ENCODE data around the gene PUS7L. TPM values are rescaled to one million over a fixed set of nuclear protein-coding genes. Genes with fewer than 3 reads are reported as not detected.

Gene PUS7L, protein sequence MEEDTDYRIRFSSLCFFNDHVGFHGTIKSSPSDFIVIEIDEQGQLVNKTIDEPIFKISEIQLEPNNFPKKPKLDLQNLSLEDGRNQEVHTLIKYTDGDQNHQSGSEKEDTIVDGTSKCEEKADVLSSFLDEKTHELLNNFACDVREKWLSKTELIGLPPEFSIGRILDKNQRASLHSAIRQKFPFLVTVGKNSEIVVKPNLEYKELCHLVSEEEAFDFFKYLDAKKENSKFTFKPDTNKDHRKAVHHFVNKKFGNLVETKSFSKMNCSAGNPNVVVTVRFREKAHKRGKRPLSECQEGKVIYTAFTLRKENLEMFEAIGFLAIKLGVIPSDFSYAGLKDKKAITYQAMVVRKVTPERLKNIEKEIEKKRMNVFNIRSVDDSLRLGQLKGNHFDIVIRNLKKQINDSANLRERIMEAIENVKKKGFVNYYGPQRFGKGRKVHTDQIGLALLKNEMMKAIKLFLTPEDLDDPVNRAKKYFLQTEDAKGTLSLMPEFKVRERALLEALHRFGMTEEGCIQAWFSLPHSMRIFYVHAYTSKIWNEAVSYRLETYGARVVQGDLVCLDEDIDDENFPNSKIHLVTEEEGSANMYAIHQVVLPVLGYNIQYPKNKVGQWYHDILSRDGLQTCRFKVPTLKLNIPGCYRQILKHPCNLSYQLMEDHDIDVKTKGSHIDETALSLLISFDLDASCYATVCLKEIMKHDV
- total RNA-seq = 10 to 100 TPM in 1 of 4 donors, 1 to 10 TPM in 3; 6.4 to 13.1 (median 8.8) TPM

DNA sequence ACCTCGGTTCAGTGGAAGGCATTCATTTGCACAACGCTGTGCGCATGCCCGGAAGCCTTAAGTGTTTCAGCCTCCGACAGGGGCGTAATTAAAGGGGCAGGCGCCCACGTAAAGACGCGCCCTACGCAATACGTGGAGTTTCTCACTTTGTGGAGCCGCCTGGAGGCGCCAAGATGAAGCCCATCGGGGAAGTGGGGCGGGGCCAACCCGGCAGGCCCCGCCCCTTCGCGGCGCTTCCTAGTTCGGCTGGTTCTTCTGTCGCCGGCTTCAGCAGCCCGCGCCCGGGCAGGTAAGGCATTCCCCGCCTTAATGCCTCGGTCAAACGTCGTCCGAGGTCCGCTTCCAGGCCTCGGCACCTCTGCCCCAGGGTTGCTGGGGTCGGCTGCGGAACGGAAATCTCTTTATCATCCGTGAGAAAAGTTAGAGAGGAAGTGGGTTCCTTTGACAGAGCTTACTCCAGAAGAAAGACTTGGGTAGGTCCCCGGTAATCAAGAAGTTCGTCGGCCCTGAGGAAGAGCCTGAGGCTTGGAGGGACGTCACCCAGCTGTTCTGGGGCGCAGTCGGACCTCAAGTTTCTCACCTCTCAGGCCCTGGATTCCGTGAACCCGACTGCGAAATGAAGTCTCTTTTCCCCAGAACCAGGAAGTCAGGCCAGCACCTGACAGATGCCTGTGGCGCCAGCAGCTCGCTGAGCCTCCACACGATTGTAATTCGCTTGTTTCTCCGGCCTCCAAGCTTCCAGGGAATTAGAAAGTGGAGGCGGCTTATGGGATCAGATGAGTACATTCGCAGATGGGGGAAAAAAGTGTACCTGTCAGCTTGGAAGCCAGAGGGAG, at the start of gene PUS7L, which contains the start of gene IRAK4:
Gene PUS7L, minus strand, starts transcription at position 63 of the 836 bp plus-strand sequence. CDS start 3,545 bp downstream, outside the sequence.
Gene IRAK4, plus strand, starts transcription at position 224 of the 836 bp plus-strand sequence. CDS start 9,161 bp downstream, outside the sequence.
- Histone ChIP-seq H3K36me3 (no peaks in the 10 kb centered on the region), H3K4me3 (peak within 1 kb of the TSS; percentile 79), H3K4me1 (peaks cover 41% of the 10 kb centered on the region), H3K27me3 (no peaks in the 10 kb centered on the region), H3K27ac (peak within 1 kb of the TSS; percentile 94), H3K9me3 (no peaks in the 10 kb centered on the region)
- WGBS = 2% methylated on average over 37 of the region's 54 CpGs
- TF ChIP-seq POLR2A (IDR thresholded peaks at IDR 0.05) = peak; percentile 28 to 82
- peak in 1 of 3 donors; percentile 9 for TF ChIP-seq POLR2AphosphoS5 (IDR thresholded peaks at IDR 0.05)
- no peak for TF ChIP-seq EP300 (IDR thresholded peaks at IDR 0.05)
- TF ChIP-seq, protein P1, sequence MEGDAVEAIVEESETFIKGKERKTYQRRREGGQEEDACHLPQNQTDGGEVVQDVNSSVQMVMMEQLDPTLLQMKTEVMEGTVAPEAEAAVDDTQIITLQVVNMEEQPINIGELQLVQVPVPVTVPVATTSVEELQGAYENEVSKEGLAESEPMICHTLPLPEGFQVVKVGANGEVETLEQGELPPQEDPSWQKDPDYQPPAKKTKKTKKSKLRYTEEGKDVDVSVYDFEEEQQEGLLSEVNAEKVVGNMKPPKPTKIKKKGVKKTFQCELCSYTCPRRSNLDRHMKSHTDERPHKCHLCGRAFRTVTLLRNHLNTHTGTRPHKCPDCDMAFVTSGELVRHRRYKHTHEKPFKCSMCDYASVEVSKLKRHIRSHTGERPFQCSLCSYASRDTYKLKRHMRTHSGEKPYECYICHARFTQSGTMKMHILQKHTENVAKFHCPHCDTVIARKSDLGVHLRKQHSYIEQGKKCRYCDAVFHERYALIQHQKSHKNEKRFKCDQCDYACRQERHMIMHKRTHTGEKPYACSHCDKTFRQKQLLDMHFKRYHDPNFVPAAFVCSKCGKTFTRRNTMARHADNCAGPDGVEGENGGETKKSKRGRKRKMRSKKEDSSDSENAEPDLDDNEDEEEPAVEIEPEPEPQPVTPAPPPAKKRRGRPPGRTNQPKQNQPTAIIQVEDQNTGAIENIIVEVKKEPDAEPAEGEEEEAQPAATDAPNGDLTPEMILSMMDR (IDR thresholded peaks at IDR 0.05) = peak in 1 of 2 donors; percentile 46
- peak; percentile 96 to 97 for DNase-seq (ENCODE audit: low spot score in 2 of 2)

DNA sequence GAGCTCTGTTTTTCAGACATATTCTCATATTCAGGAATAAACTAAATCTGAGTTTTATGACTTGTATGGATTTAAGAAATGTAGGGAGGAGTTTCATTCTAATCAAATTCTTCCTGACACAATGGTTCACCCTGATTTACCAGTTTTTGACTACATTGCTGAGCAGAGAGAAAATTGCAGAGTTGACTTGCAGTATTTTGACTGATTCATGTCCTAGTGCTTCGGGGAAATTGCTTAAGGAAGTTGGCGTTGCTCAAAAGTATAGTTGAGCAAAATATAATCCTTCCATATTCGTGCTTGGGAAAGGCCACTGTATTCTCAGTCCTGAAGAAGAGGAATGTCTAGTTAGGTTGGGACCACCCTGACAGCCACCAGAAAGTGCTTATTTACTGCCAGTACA, 48.8 kb upstream of the PUS7L start:
- H3K36me3 ChIP-seq = peaks cover 3% of the 10 kb centered on the region
- H3K4me1 ChIP-seq = peaks cover 34% of the 10 kb centered on the region
- H3K27me3 ChIP-seq = no peaks in the 10 kb centered on the region
- H3K9me3 ChIP-seq = no peaks in the 10 kb centered on the region
- no peak for DNase-seq (ENCODE audit: low spot score in 2 of 2)
- H3K4me3 ChIP-seq = no peak overlapping the region
- WGBS = 52% methylated on average over 3 of the region's 3 CpGs
- no peak overlapping the region for H3K27ac ChIP-seq
- no peak for TF ChIP-seq EP300 (IDR thresholded peaks at IDR 0.05)
- TF ChIP-seq, protein P1 (IDR thresholded peaks at IDR 0.05) = no peak
- no peak for TF ChIP-seq POLR2A (IDR thresholded peaks at IDR 0.05)
- TF ChIP-seq POLR2AphosphoS5 (IDR thresholded peaks at IDR 0.05) = no peak

DNA sequence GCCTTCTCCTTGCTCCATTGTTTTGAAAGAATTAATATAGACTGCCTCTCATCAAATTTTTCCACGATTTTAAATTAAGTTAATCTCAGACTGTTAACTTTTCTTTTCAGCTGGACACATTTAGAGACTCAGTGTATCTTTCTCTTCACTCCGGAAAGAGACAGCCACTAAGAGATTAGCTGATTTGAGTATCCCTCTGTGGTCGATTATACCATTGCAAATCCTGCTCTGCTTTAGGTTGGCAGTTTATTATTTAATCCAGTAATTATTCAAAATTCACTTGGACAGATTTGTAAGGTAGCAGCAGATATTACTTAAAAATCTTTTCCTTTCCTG, 48.1 kb upstream of the PUS7L start:
- WGBS = 6% methylated on average over 3 of the region's 3 CpGs
- H3K36me3 ChIP-seq = peaks cover 6% of the 10 kb centered on the region
- peaks cover 34% of the 10 kb centered on the region for H3K4me1 ChIP-seq
- H3K9me3 ChIP-seq = no peaks in the 10 kb centered on the region
- peak overlapping the region; percentile 98 for H3K27ac ChIP-seq
- H3K4me3 ChIP-seq = peak overlapping the region; percentile 96
- DNase-seq (ENCODE audit: low spot score in 2 of 2) = no peak
- no peaks in the 10 kb centered on the region for H3K27me3 ChIP-seq
- TF ChIP-seq POLR2AphosphoS5 (IDR thresholded peaks at IDR 0.05) (no peak), POLR2A (IDR thresholded peaks at IDR 0.05) (no peak), EP300 (IDR thresholded peaks at IDR 0.05) (no peak)
- TF ChIP-seq, protein P1 (IDR thresholded peaks at IDR 0.05) = no peak

DNA sequence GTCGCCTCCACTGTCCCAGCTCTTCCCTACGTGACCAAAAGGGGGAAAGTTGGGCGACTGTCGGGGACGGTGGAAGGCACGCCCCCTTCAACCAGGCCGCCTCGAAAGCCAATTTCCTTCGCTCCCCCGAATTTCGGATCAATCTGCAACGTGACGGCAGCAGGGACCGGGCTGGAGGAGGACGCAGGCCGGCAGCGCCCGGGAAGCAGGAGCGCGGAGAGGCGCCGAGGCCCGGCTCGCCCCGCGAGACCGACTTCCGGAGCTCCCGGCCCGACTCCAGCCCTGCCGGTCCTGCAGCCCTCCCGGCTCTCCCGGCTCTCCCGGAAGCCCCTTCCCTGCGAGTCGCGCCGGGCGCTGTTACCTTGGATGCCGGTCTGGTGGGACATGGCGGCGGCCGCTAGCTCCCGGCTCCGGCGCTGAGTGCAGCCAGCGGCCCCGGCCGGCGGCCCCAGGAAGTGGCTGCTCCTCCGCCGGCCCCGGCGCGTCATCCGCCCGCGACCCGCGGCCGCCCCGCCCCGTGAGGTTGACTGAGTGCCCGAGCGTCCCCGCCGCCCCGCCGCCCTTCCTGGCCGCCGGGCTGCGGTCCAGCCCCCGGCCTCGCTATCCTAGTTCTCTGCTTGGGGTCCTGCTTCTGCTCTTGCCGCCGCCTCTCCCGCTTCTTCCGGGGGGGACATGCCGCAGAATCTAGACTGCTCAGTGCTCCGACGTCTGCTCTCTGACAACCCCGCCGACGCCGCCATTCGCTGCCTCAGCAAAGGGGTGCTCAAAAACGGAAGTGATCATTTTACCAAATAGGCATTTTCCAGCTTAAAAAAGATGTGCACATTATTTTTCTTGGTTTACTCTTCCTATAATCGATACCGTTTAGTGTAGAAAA, 47.5 kb upstream of the PUS7L start, which contains the start of gene TWF1:
Gene TWF1, minus strand, starts transcription at position 458 of the 877 bp plus-strand sequence. Its CDS starts 72 bp downstream, at position 386.
- H3K9me3 ChIP-seq = no peaks in the 10 kb centered on the region
- WGBS = under 1% methylated on average over 51 of the region's 89 CpGs
- H3K4me1 ChIP-seq = peaks cover 34% of the 10 kb centered on the region
- peak within 1 kb of the TSS; percentile 98 for H3K27ac ChIP-seq
- peak within 1 kb of the TSS; percentile 96 for H3K4me3 ChIP-seq
- no peaks in the 10 kb centered on the region for H3K27me3 ChIP-seq
- H3K36me3 ChIP-seq = peaks cover 10% of the 10 kb centered on the region
- TF ChIP-seq POLR2A (IDR thresholded peaks at IDR 0.05) = peak in 1 of 2 donors; percentile 76
- TF ChIP-seq POLR2AphosphoS5 (IDR thresholded peaks at IDR 0.05) = peak in 1 of 3 donors; percentile 39
- TF ChIP-seq, protein P1 (IDR thresholded peaks at IDR 0.05) = peak in 1 of 2 donors; percentile 19
- TF ChIP-seq EP300 (IDR thresholded peaks at IDR 0.05) = no peak
- DNase-seq (ENCODE audit: low spot score in 2 of 2) = peak; percentile 86 to 91

All from suprapubic skin (tissue), 4 donors.